Right ventricle myocardium inferior (tissue), 1 donor: Measurements from ENCODE around the gene NCL. TPM values are rescaled to one million over a fixed set of nuclear protein-coding genes. Genes with fewer than 3 reads are reported as not detected.
"Not testable (repeated sequence)": the region's sequence is repeated elsewhere in the genome, so short reads cannot be mapped to it uniquely, and the experiment has no call there.

Experiments
- ATAC-seq: fragments of 200-7000 bp; cut with Tn5 transposase; one replicate; pipeline ENCODE4 v1.9.1; 2020; ENCODE audit warnings: mild to moderate bottlenecking, moderate library complexity
- DNase-seq: peaks from one replicate; pipeline ENCODE4 v3.0.0; 2021; ENCODE audit errors: missing footprints
- intact Hi-C: fragments of 100-400 bp; cut with DNase I; formaldehyde crosslinking; loops from one replicate; pipeline ENCODE4 v1.11.0; 2022
- total RNA-seq: library from RNA; stranded (reverse); fragmentation: NEBNext Ultra II Directional; extraction: Animal tissue kit (Norgen Biotek cat#: 25700); gene quantifications from one replicate; pipeline ENCODE4 v1.2.1, GENCODE V29; 2021
- donor health status: DM: no; HTN: yes; CAD: no; lungs with severe emphysema.

NCL gene
- total RNA-seq, 1 donor from 2014 or later: 218 TPM

DNA sequence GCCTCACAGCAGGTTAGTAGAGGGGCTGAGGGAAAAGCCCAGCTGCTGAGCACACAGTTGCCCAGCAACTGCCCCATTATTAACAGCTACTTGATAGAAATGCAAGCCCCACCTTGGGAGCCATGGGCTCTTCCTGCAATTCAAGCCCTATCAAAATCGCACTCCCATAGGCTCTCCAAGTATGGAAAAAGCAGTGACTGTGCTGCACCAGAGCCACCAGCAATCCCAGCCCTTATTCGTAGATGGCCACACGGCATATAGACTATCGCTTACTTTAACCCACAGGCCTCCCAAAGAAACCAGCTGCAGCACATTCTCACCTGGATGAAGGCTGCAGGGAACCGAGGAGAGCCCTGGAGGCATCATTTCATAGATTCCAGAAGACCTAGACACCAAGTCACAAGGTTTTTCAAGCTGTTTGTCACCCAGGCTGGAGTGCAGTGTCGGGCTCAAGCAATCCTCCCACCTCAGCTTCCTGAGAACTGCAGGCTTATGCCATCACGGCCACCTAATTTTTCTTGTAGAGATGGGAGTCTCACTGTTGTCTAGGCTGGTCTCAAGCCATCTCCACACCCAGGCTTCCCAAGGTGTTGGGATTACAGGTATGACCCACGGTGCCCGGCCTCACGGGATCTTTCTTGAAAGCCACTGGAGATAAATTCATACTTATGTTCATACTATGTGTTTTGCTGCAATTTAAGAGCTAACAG is 11.3 kb downstream of the NCL start:
- no peak for DNase-seq
- no peak for ATAC-seq
- intact Hi-C loops: loop anchor here (1.0 to 2.0 kb wide), 2 partner anchors 226 to 348 kb away; no protein-coding TSS in a partner anchor

DNA sequence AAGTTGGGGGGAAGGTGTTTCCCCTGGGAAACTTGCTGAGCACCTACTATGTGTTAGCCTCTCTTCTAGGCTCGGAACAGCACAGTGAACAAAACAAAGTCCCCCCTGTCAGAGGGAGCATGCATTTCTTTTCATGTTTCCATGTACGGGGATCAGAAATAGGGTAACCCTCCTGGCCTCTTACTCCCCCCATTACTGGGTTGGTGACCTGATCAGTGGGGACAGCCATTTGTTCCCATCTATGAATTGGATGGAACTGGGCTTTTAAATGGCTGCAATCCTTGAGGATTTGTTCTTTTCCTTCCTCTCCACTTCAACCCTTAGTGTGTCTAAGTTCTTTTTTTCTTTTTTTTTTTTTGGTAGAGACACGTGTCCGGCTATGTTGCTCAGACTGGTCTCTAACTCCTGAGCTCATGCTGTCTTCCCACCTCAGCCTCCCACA is 13.7 kb downstream of the NCL start:
- intact Hi-C loops: no loop called here
- ATAC-seq (no peak), DNase-seq (no peak)

DNA sequence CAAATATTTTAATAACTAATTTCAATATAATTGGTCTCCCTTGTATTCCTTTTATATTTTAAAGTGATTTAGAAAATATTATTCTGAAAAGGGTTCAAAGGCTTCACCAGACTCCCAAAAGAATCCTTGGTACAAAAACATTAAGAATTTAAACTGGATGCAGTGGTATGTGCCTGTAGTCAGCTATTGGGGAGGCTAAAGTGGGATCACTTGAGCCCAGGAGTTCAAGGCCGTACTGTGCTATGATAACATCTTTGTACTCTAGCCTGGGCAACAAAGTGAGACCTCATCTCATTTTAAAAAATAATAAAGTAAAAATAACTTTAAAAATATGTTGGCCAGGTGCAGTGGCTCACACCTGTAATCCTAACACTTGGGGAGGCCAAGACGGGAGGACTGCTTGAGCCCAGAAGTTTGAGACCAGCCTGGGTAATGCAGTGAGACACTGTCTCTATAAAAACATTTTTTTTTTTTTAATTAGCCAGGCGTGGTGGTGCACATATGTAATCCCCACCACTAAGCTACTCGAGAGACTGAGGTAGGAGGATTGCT is 14.7 kb downstream of the NCL start:
- intact Hi-C loops: no loop called here

DNA sequence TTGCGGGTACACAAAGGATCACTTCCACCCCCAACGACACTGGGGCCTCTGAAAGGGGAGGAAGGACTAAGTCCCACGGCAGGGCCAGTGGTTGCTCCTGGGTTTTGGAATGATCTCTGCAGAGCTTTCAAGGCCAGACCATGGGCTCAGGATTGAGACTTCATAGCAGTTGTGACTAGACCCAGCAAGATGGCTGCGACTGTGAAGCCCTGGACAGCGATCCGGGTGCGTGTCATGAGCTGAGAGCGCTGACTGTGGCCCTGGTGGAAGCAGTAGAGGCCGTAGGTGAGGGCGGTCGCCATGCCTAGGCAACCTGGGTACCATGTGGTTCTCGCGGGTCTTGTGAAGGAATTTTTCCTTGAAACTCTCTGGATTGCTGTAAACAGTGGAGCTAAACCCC is 27.3 kb downstream of the NCL start:
- DNase-seq: no peak
- ATAC-seq: no peak
- intact Hi-C loops: no loop called here

More for the DNA sequence above, 14.7 kb downstream of the NCL start:
- DNase-seq (no peak), ATAC-seq (no peak)

DNA sequence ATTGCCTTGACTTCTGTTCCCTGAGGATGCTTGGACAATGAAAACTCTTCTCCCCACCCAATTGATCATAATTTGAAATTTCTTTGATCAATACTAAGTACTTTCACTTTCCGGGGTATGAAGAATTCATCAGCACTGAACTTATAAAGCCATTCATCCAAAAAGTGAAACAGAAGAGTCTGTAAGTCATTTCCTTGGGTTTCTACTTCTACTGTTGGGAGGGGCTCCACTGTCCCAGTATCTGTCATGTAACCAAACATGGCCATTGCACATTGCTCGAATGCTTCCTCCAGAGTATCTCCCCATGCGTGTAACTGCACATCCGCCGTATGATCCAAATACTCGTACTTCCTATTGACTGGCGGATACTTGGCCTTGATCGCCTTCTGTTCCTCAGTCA is 30.3 kb downstream of the NCL start:
- intact Hi-C loops: no loop called here
- ATAC-seq (no peak), DNase-seq (no peak)

DNA sequence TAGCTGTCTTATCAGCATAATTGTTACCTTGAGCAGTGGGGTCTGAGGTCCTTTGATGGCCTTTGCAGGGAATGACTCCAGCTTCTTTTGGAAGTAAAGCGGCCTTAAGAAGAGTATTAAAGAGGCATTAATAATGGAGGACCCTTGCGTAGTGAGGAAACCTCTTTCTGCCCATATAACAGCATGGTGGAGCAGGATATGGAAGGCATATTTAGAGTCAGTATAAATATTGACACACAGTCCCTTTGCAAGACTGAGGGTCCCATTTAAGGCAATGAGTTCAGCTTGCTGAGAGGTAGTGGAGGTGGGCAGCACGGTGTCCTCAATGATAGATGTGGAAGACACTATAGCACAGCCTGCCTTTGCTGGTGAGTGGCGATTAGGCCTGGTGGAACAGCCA is 32.7 kb downstream of the NCL start:
- DNase-seq (no peak), ATAC-seq (no peak)
- intact Hi-C loops: no loop called here

DNA sequence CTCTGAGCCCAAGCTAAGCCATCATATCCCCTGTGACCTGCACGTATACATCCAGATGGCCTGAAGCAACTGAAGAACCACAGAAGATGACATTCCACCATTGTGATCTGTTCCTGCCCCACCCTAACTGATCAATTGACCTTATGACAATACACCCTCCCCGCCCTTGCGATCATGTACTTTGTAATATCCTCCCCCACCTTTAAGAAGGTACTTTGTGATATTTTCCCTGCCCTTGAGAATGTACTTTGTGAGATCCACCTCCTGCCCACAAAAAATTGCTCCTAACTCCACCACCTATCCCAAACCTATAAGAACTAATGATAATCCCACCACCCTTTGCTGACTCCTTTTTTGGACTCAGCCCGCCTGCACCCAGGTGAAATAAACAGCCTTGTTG is 33.8 kb downstream of the NCL start:
- intact Hi-C loops, DNase-seq, ATAC-seq: not testable (repeated sequence)

DNA sequence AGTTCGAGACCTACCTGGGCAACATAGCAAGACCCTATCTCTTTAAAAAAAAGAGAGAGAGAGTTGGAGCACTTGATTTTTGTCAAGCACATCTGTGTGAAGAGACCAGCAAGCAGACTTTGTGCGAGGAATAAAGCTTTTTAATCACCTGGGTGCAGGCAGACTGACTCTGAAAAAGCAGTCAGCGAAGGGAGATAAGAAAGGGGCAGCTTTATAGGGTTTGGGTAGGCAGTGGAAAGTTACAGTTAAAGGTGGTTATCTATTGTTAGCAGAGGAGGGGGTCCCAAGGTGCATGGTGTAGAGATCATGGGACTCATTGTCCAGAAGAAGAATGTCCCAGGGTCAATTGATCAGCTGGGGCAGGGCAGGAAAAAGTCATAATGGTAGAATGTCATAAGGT is 34.4 kb downstream of the NCL start:
- ATAC-seq: no peak
- DNase-seq: no peak
- intact Hi-C loops: no loop called here

DNA sequence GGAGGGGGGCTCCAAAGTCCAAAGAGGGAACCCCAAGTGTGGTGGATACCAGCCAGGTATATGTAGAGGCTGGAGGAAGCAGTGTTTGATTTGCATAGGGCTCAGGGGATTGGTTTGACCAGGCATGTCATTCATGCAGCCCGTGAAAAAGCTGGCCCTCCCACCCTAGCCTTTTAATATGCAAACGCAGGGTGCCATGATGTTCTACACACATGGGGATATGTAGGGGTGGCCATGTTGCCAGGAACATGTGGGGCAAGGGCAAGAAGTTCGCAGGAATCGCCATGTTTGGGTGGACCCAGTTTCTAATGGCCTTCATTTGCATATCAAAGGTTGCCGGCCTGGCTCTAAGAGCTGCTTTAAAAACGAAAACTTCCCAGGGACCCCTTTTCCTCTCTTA is 35.1 kb downstream of the NCL start:
- DNase-seq (no peak), ATAC-seq (no peak)
- intact Hi-C loops: no loop called here

DNA sequence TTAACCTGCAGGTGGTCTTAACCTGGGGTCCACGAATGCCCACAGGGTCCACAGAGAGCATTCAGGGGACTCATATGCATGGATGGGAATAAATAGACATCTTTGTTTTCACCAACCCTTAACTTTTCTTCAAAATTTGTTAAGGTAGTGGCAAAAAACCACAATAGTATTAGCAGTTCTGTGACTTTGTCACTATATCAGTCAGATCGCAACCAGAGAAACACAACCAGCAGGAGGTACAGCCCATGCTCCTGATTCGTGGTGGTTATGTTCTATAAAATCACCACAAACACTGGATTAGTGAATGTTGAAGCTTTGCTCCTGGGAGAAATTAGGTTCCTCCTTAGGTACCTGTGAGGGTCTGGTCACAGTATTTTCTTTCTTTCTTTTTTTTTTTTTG is 37.2 kb downstream of the NCL start:
- no peak for ATAC-seq
- no peak for DNase-seq
- intact Hi-C loops: no loop called here

DNA sequence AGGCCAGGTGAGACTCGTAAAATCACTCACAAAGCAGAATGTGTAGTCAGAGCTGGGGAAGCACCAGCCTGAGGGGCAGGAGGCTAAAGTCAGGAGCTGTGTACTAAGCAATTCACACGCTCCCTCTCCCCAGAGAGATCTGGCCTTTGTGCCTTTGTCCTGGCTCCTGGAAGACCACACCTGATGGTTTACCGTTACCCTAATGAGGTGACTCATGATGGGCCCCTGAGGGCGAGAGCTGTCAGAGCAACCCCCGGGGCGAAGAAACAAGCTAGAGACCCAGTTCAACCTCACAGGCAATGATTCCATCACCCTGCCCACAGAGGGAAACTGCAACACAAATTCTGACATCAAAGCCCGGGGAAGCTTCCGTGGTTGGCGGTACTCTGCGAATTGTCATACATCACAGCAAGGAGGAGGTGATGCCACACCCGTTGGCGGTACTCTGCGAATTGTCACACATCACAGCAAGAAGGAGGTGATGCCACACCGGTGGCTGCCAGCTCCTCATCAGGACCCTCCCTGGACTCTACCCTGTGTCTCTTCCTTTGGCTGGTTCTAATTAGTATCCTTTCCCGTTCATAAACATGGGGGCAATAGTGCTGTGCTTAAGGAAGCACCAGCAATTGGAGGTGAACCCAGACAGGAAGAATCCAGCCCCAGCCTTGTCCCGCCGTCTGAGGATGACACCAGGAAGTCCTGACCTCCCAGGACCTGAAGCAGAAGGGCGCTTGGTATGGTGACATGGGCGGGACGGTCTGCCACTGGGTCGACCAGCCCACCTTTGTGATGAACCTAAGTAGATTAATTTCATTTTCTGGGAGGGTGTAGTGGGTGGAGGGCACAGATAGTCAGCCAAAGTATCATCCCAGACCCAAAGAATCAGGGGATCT is 38.2 kb downstream of the NCL start:
- DNase-seq (no peak), ATAC-seq (no peak)
- intact Hi-C loops: no loop called here

DNA sequence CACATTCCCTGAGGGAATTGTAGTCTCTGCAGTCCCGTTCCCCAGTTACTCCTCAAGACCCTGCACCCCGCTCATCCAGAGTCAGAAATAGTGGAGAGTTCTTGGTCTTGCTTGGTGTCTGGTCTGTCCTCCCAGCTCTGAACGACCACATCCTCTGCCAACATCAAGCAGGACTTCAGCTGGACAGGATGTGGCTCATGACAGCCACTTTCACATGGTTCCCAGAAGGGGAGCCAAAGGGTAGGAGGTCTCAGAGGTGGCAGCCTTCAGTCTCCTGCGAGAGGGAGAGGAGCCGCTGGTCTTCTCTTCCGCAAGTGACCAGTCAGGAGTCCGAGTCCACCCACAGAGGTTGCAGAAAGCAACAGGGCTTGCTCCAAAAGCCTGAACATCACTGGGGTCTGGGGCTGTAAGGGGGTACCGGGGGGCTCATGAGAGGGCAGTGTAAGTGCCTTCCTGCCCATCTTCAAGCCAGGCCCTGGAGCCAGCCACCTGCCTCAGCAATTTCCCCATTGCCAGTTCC is 38.9 kb downstream of the NCL start:
- ATAC-seq: no peak
- intact Hi-C loops: no loop called here
- no peak for DNase-seq

DNA sequence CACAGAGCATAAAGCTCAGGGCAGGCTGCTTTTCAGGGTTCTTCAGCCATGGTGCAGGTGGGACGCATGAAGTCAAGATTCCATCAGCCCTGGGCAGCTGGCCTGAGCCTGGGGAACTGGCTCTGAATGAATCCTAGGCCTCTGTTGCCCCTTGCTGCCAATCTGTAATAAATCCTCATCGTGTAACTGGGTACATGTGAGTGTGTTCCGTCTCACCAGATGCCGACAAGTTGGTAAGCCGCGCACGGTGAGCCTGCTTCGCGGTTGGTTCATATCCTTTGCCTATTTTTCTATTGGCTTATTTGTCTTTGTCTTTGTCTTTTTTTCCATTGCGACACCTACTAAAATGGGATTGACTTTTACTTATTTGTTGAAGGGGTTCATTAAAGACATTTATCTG is 41.1 kb downstream of the NCL start:
- intact Hi-C loops: no loop called here
- no peak for DNase-seq
- no peak for ATAC-seq

DNA sequence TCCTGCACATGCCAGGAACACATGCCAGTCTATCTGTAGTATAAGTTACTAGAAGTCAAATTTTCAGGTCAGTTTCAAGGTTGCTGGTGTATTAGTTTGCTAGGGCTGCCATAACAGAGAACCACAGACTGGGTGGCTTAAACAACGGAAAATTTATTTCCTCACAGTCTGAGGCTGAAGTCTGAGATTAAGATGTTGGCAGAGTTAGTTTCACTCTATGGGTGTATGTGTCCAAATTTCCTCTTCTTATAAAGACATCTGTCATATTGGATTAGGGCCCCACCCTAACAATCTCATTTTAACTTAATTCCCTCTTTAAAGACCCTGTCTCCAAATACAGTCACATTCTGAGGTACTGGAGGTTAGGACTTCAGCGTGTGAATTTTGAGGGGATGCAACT is 42.2 kb downstream of the NCL start:
- ATAC-seq: no peak
- intact Hi-C loops: no loop called here
- no peak for DNase-seq

DNA sequence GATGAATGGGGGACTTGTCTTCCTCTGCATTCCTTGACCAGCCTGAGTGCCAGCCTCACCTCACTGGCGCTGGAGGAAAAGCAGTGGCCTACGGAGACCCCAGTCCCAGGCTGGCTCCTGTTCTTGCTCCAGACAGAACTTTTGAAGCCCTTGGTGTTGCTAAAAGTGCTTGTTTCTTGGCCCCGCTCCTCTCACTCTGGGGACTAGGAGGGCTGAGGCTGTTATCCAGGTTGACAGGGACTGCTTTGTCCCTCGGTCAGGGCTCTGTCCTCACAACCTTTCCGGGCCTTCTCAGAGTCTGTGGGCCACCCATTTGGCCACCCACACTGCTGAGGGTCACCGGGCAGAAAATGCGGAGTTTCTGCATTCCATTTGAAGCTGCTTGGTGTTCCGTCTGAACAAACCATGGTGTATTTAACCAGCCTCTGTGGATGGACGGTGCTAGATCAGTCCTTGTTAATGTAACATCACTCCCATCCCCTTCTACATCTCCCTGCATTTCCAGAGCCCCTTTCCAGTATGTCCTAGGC is 43.2 kb downstream of the NCL start:
- intact Hi-C loops: no loop called here
- ATAC-seq: no peak

DNA sequence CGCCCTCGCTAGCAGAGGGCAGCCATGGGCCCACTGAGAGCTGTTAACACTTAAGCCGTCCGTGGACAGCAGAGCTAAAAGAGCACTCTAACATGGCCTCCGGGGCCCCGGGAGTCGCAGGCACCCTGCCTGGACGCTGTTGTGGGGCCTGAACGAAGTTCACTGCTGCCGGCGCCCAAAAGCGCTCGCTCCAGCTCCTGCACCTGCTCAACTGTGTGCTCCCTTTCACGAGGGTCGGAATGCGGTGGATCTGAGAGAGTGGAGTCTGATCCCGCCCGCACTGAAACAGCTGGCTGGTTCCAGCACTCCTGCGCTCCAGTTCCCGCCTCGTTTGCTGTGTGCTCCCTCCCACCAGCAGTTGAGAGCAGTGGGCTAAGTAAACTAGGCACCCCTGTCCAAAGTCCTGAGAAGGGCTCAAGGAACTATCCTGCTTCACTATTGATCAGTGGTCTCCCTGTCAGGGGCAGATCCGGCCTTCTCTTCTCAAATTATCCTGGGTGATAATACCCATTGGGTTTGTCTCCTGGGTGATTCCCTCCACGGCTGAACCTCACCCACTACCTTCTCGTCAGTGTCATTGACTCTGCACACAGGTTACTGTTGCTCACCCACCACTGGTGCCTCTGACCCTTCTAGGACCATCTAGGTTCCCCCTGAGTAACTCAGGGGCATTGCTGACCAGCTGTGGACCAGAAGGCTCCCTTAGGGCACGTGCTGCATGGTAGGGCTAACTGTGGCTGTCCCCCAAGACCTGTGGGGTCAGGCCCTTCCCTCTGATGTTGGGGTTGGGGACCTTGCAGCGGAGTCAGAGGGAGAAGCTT is 45.3 kb downstream of the NCL start:
- intact Hi-C loops: loop anchor here (10.0 kb wide), 1 partner anchor 314 kb away; no protein-coding TSS in a partner anchor

More for the DNA sequence above, 43.2 kb downstream of the NCL start:
- no peak for DNase-seq

DNA sequence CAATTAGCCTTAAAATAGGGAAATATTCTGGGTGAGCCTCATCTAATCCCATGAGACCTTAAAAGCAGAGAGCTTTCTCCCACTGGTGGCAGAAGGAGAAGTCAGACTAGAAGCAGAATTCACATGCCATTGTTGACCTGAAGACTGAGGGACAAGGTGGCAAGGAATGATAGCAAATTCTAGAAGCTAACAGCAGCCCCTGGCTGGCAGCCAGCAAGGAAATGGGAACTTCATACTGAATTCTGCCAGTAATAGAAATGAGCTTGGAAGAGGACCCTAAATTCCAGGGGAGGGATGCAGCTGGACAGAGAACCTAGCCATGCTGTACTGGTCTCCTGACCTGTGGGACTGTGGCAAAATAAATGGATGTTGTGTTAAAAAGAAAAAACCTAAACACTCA is 49.3 kb downstream of the NCL start:
- ATAC-seq (no peak), DNase-seq (no peak)
- intact Hi-C loops: loop anchor here (10.0 kb wide), 1 partner anchor 310 kb away; no protein-coding TSS in a partner anchor

More for the DNA sequence above, 45.3 kb downstream of the NCL start:
- no peak for DNase-seq
- no peak for ATAC-seq

DNA sequence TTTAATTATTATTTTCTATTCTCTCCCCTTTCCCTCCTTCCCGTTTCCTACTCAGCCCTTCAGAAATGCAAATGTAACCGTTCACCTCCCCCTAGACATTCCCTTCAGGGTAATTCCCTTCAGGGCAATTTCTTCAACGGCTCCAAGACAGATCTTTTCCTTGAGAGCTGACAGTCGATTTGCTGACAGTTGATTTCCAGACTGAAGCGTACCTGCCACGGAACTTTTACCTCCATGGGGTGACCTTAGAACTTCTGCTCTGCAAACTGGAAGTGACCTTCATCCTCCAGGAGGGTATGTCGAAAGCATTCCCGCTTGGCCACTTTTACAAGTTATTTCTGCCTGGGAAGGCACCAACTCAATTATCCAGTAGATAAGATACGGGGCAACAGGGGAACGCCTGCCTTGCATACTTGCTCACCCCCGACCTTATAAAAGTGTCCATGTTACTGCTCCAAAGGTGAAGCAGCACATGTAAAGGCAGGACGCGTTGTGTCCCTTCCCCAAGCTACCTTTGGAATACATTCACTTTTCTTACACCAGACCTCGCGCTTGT is 50.3 kb downstream of the NCL start:
- no peak for DNase-seq
- intact Hi-C loops: loop anchor here (5.0 to 10.0 kb wide), 2 partner anchors 167 to 309 kb away; no protein-coding TSS in a partner anchor
- ATAC-seq: no peak
